RCC 7860 (cell line): ENCODE data around the gene GRIFIN.

Experiments
- DNase-seq: peaks from one replicate; pipeline ENCODE4 v3.0.0-alpha.2; 2015; ENCODE audit warnings: low spot score
- FAIRE-seq: peaks from 2 replicates; lab custom pipeline; 2012; peaks lifted over from hg19 to GRCh38; lab: Jason Lieb, UNC

GRIFIN gene, protein sequence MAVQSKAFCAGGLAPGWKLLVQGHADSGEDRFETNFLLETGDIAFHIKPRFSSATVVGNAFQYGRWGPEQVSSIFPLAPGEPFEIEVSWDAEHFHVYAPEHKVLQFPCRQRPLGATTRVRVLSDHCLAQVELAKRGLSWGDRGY

DNA sequence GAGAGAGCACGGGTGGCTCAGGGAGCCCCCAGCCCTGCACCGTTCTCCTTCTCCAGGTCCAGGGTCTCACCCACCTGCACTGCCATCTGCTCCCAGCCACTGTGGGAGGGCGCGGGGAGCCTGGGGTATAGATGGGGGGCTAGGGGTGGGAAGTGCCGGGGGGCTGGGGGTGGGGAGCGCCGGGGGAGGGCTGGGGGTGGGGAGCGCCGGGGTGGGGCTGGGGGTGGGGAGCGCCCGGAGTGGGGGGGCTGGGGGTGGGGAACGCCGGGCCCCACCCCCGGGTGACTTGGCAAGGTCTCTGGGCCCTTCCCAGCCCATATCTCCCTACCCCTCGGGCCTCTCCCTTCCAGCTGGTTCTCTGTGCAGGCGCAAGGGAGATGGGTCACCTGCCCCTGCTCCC, at the start of gene GRIFIN:
Gene GRIFIN (minus strand): TSS at position 101 of the 400 bp plus-strand sequence. CDS start 15 bp downstream, at position 86.
- no peak for FAIRE-seq
- no peak for DNase-seq

DNA sequence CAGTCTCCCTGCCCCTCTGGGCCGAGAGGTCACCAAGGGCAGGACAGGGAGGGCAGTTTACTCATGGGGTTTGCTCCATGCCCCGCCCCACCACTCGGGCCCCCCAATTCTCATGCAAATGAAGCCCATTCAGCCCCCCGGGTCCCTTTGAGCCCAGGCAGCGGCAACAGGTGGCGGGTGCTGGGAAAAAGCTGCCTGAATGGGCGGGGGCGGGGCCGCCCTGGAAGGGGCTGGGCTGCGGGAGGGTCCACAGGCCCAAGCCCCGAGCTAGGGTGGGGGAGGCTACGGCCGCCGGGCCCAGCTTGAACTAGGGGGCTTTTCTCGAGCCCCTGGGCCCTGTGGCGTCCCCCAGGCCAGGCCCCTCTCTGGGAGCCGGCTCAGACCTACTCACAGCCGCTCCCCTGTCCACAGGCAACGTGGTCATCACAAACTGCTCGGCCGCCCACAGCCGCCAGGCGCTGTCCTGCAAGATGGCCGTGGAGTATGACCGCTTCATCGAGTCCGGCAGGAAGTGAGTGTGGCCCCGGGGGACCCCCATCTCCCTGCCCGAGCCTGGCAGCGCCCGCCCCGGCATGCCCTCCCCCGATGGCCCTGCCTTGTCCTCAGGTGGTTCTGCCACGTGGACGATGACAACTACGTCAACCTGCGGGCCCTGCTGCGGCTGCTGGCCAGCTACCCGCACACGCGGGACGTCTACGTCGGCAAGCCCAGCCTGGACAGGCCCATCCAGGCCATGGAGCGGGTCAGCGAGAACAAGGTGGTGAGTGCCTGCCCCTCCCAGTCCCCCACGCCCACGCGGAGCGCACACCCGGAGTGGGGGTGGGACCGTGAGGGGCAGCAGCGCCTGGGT, 48.8 kb upstream of the GRIFIN start:
- FAIRE-seq, result no peak

DNA sequence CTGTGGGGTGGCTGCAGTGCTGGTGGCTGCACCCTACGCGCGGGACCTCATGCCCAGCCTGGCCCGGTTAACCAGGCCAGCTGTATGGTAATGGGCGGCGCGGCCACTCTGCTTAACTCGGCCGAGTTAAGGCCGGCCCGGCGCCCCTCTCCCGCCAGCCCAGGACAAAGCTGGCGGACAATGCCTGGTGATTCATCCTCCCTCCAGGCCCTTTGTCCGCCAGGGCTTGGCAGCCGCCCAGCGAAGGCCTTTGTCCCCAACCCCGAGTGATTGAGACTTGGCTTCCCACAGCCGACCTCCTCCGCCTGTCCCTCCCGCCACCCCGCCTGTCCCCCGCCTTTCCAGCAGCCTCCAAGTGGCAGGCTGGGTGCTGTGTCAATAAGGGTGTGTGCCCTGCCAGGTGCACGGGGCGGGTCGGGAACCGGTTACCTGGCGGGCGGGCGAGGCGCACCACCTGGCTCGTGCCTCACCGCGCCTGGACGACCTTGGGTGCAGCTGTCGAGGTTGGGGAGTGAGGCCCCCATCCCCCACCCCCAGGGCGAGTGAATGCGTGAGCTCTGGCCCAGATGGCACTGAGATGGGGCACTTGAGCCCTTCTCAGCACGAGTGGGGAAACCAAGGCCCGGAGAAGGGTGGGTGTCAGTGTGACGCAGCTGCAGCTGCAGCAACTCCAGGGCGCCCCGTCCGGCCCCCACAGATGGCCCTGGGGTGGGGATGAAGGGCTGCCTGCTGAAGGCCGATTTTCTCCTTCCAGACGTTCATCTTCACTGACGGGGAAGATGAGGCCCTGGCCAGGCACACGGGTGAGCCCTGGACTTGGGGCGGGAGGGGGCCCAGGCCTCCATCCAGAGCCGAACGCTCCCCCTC, 48.0 kb upstream of the GRIFIN start:
- FAIRE-seq (peak; percentile 90), DNase-seq (peak; percentile 90)

More for the DNA sequence above, 48.8 kb upstream of the GRIFIN start:
- no peak for DNase-seq

DNA sequence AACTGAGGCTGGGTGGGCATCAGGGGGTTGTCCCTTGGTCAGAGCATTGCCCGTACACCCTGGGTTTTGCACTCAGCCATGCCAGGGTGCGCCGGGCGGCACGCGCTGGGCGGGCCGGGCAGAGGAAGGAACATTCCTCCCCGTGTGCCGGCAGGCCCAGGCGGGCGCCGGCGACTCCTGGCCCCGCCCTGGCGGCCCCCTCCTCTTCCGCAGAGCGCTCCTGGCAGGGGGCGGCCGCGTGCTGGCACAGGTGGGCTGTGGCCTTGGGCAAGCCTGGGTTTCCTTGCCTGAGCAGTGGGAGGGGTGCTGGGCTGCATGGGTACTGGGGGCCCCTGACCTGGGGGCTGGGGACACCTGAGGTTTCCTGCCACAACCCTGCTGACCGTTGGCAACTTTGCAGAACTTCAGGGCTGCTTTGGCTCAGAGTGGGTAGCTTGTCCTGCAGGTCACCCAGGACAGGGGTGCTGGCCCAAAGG, 47.3 kb upstream of the GRIFIN start:
- FAIRE-seq, result no peak
- no peak for DNase-seq

GRCh38 chr7:2522780-2523433, 46.7 kb upstream of the GRIFIN start:
- DNase-seq (peak; percentile 79), FAIRE-seq (no peak)

GRCh38 chr7:2521952-2522591, 45.9 kb upstream of the GRIFIN start:
- FAIRE-seq, result peak; percentile 78
- DNase-seq, result peak; percentile 92

- DNase-seq (no peak), FAIRE-seq (no peak)
Observed at GRCh38 chr7:2521341-2521745, 45.1 kb upstream of the GRIFIN start.

GRCh38 chr7:2520761-2521290, 44.6 kb upstream of the GRIFIN start:
- DNase-seq, result no peak
- no peak for FAIRE-seq

DNA sequence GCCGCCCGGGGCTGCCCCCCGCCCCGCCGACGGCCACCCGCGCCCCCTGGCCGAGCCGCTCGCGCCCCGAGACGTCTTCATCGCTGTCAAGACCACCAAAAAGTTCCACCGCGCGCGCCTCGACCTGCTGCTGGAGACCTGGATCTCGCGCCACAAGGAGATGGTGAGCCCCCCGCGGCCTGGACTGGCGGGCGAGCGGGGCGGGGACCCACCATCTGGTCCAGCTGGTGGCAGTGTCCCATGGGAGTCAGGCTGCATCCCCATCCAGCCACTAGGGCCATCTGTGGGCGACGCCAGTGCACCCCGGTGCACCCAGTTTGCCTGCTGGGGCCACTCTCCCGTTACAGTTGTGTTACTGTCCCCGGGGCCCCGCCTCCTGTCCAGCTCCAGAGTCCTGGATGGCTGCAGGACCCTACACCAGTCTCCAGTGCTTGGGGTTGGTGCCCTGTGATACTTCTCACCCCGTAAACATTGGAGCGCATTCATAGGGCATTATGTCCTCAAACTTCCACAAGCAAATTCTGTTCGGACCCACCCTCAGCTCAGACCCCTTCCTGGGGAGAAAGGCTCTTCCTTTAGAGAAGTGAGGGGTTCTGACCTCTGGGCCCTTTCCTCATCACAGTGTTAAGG, 44.0 kb upstream of the GRIFIN start:
- FAIRE-seq (no peak), DNase-seq (no peak)

- DNase-seq (peak; percentile 87), FAIRE-seq (no peak)
Observed at GRCh38 chr7:2519119-2519930, 43.1 kb upstream of the GRIFIN start, which contains the start of gene LFNG. LFNG (plus strand) TSS chr7:2519774; CDS start chr7:2519862, 88 bp downstream.

DNA sequence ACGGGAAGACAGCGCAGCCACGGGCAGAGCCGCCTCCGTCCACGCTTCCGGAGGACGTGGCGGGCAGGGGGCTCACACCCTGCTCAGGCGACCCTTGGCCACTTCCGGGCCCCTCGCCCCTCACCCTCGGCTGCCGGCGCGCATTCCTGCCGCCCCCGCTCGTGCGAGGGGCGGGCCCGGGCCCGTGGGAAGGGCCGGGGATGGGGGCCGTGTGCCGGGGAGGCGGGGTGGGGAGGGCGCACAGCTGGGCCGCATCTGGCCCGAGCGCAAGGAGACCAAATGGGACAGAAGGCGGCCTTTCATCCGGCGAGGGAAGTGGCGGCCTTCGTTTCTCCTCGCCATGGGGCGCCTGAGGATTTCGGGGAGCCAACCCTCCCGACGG, 42.5 kb upstream of the GRIFIN start:
- no peak for DNase-seq
- FAIRE-seq, result no peak

DNA sequence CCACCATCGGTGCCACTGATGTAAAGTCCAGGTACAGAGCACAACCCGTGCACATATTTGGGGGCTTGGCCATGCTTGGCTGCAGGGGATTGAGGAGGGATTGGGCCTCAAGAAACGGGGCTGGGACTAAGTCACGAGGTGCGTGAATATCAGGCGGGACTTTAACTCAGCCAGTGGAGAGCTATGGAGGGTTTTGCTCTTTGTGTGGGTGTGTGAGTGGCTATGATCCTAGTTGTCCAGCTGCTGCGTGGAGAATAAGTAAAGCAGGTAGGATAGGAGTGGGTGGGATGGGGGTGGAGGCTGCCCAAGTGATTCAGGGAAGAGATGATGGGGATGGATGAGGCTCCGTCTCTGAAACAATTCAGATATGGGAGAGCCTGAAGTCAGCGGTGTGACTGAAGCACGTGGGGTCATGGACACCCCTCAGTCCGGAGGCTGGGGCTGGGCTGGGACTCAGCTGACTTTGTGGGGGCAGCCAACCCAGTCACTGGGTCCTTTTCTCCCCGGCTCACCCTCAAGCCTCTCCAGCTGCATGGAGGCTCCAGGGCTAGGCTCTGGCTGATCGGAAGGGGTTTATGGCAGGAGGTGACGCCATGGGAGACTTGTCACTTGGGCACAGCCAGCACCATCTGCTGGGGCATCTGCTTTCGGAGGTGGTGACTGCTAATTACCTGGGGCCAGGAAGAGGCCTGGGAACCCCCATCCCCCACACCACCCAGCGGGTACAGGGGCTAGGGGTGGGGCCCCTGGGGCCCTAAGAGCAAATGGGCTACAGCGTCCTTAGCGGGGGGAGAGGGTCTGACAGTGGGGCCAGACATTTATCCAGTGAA, 41.7 kb upstream of the GRIFIN start:
- FAIRE-seq, result peak; percentile 64
- DNase-seq, result peak; percentile 55

- DNase-seq (peak; percentile 99), FAIRE-seq (peak; percentile 98)
Observed at GRCh38 chr7:2517026-2517425, 40.8 kb upstream of the GRIFIN start.

DNA sequence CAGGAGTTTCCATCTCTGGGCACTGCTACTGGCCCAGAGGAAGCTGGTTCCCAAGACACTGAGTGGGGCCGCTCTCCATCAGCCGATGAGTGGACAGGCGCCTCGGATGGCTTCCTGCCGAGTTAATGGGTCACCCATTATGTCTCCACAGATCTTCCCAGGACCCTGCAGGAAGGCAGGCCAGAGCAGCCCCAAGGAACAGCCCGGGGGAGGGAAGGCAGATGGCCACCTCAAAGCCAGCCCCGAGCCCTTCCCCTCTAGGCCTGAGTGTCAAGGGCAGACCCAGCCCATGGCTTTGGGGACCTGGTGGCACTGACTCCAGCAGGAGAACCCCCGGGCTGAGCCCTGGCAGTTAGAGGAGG, 40.0 kb upstream of the GRIFIN start:
- peak; percentile 99 for DNase-seq
- peak; percentile 97 for FAIRE-seq

DNA sequence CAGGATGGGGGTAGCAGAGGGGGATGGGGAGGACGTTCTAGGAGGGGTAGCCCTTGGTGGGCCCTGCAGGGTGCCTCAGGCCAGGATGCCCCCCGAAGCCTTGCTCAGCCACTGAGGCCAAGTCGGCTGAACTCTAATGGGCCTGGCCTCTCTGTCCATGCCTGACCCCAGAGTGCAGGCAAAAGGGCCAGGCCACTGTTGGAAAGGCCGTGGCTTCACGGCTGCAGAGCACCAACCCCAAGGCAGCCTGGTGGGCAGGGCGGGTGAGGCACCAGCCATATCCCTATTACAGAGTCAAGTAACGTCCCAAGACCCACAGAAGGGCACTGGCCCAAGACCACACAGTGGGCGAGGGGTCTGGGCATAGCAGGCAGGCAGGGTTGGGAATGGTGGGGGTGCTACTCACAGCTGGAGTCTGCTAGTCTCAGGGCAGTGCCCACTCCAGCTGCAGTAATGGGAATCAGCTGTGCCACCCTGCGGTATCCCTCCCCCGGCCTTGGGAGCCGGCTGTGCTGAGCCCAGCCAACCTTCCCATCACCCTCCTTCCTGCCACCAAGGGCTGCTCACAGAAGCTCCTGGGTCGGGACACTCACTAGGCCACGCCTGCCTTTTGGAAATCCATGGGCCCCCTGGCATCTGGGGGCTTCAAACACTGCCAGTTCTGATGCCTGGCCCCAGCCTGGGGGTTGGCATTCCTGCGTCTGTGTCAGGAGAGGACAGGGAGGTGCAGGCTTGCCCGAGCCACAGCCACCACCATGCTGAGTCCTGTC, 39.4 kb upstream of the GRIFIN start:
- DNase-seq (peak; percentile 93), FAIRE-seq (no peak)

GRCh38 chr7:2514473-2515423, 38.5 kb upstream of the GRIFIN start:
- no peak for FAIRE-seq
- DNase-seq, result no peak
